Left ventricle myocardium inferior (tissue), 1 donor: ENCODE results near the gene KIF13A. TPM values are rescaled to one million over a fixed set of nuclear protein-coding genes. Genes with fewer than 3 reads are reported as not detected.
"Not testable (repeated sequence)": the region's sequence is repeated elsewhere in the genome, so short reads cannot be mapped to it uniquely, and the experiment has no call there.

Source experiments
- DNase-seq: peaks from one replicate; pipeline ENCODE4 v3.0.0-alpha.2; 2020
- H3K27ac ChIP-seq: fragments of 200-600 bp; replicated peaks from 2 replicates; pipeline ENCODE4 v1.8.0; 2021
- H3K27me3 ChIP-seq: fragments of 200-600 bp; 2 replicates; pipeline ENCODE4 v1.8.0; 2021; ENCODE audit warnings: low read depth
- H3K36me3 ChIP-seq: fragments of 200-600 bp; 2 replicates; pipeline ENCODE4 v1.8.0; 2021
- H3K4me1 ChIP-seq: fragments of 200-600 bp; 2 replicates; pipeline ENCODE4 v1.8.0; 2021
- H3K4me3 ChIP-seq: fragments of 200-600 bp; 2 replicates; pipeline ENCODE4 v1.8.0; 2021; ENCODE audit warnings: mild to moderate bottlenecking, moderate library complexity
- H3K9me3 ChIP-seq: fragments of 200-600 bp; replicated peaks from 2 replicates; pipeline ENCODE4 v1.8.0; 2021
- intact Hi-C: fragments of 100-400 bp; cut with micrococcal nuclease; formaldehyde crosslinking; loops from one replicate; pipeline ENCODE4 v1.11.0; 2022
- total RNA-seq: library from RNA; stranded (reverse); fragmentation: NEBNext Ultra II Directional; extraction: Animal tissue kit (Norgen Biotek cat#: 25700); gene quantifications from one replicate; pipeline ENCODE4 v1.2.1, GENCODE V29; 2021
- TF ChIP-seq, protein P1 (sequence below): fragments of 200-600 bp; IDR thresholded peaks from 2 replicates; pipeline ENCODE4 v1.8.0; 2021; ENCODE audit warnings: antibody characterized with exemption, mild to moderate bottlenecking, borderline replicate concordance
- donor health status: DM: no; HTN: yes; CAD: no; lungs with severe emphysema.

Gene KIF13A
- total RNA-seq, 1 donor from 2014 or later, result 85.7 TPM

DNA sequence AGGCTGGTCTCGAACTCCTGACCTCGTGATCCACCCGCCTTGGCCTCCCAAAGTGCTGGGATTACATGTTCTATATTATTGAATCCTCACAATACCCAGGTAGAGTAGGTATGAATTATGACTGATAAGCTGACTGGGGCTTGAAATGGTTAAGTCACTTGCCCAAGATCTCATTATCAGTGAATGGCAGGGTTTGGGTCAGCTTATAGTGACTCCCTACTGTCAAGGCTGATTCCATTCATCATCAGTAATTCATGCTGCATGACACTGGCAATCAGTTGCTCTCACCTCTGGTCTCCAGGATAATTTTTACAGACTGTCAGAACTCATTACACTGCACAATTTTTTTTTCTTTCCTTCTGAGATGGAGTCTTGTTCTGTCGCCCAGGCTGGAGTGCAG, 127.6 kb downstream of the KIF13A start:
- TF ChIP-seq, protein P1, sequence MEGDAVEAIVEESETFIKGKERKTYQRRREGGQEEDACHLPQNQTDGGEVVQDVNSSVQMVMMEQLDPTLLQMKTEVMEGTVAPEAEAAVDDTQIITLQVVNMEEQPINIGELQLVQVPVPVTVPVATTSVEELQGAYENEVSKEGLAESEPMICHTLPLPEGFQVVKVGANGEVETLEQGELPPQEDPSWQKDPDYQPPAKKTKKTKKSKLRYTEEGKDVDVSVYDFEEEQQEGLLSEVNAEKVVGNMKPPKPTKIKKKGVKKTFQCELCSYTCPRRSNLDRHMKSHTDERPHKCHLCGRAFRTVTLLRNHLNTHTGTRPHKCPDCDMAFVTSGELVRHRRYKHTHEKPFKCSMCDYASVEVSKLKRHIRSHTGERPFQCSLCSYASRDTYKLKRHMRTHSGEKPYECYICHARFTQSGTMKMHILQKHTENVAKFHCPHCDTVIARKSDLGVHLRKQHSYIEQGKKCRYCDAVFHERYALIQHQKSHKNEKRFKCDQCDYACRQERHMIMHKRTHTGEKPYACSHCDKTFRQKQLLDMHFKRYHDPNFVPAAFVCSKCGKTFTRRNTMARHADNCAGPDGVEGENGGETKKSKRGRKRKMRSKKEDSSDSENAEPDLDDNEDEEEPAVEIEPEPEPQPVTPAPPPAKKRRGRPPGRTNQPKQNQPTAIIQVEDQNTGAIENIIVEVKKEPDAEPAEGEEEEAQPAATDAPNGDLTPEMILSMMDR, result no peak
- Histone ChIP-seq H3K4me1 (peaks cover 30% of the 10 kb centered on the region), H3K4me3 (no peak overlapping the region), H3K27ac (no peak overlapping the region), H3K9me3 (no peaks in the 10 kb centered on the region), H3K36me3 (peaks cover 12% of the 10 kb centered on the region), H3K27me3 (no peaks in the 10 kb centered on the region)
- no peak for DNase-seq
- intact Hi-C loops, result no loop called here

DNA sequence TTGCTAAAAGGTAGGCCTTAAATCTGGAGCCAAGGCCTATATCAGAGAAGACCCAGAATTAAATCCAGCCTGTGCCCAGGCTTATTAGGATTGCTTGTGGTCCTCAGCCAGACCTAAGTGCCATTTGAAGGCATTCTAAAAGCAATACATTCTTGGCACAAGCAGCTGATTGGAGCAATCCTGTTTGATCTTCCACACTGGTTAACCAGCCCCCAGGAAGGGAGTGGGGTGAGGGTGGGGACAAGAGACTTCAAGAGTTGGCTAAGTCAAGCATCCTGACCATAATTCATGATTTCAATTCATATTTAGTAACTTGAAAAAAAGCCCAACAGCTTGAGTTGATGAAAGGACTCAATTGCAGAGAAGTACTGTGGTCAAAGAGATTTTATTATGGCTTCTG, 128.9 kb downstream of the KIF13A start:
- H3K27ac ChIP-seq, result no peak overlapping the region
- H3K4me3 ChIP-seq, result no peak overlapping the region
- H3K36me3 ChIP-seq, result peaks cover 14% of the 10 kb centered on the region
- no peak for DNase-seq
- no peaks in the 10 kb centered on the region for H3K27me3 ChIP-seq
- TF ChIP-seq, protein P1, result no peak
- no peaks in the 10 kb centered on the region for H3K9me3 ChIP-seq
- intact Hi-C loops, result no loop called here
- H3K4me1 ChIP-seq, result peaks cover 17% of the 10 kb centered on the region

DNA sequence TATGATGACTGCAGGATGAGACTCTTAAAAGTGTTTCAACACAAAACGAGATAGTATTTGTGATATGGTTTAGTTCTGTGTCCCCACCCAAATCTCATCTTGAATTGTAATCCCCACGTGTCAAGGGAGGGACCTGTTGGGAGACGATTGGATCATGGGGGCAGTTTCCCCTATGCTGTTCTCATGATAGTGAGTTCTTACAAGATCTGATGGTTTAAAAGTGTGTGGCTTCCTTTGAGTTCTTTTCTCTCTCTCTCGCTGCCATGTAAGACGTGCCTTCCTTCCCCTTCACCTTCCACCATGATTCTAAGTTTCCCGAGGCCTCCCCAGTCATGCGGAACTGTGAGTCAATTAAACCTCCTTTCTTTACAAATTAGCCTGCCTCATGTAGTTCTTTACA, 130.2 kb downstream of the KIF13A start:
- H3K27me3 ChIP-seq, intact Hi-C loops, H3K4me3 ChIP-seq, H3K9me3 ChIP-seq, DNase-seq, H3K27ac ChIP-seq: not testable (repeated sequence)
- Histone ChIP-seq H3K4me1 (peaks cover 15% of the 10 kb centered on the region), H3K36me3 (peaks cover 17% of the 10 kb centered on the region)

DNA sequence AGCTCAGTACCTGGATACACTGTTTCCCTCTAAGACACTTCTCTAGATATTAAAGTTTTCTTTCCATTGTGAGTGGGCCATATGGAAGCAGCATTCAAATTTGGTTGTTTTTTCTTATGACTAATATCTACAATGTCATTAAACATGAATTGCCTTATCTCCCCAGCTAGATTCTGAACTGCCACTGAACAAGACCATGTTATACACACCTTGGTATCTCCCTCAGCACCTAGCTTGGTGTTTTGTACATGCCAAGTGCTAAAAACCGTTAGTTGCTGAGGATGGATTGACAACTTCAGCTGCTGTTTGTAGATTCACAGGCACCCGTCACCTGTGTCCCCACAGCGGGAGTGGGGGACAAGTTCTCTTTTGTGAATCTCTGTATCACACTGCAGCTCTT, 131.1 kb downstream of the KIF13A start:
- no peaks in the 10 kb centered on the region for H3K9me3 ChIP-seq
- H3K27ac ChIP-seq, result no peak overlapping the region
- H3K4me1 ChIP-seq, result peaks cover 19% of the 10 kb centered on the region
- DNase-seq, result no peak
- no peak overlapping the region for H3K4me3 ChIP-seq
- intact Hi-C loops, result no loop called here
- no peaks in the 10 kb centered on the region for H3K27me3 ChIP-seq
- H3K36me3 ChIP-seq, result peaks cover 17% of the 10 kb centered on the region
- TF ChIP-seq, protein P1, result no peak

DNA sequence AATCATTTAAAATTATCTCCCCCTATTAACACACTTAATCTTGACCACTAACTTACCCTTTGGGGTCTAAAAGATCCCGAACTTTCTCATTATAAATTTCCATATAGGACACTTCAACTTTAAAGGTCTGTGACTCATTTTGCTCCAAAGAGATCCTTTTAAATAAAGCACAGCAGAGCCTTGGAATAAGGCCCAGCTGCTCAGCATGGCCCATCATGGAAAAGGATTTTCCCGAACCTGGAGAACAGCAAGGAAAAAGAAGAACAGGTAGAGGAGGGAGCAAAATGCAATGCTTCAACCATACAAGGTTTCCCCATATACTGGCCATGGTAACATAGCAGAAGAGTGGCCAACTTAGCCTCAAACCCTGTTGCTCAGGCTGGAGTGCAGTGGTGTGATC, 132.1 kb downstream of the KIF13A start:
- no peak overlapping the region for H3K4me3 ChIP-seq
- no peaks in the 10 kb centered on the region for H3K9me3 ChIP-seq
- DNase-seq, result no peak
- no peak overlapping the region for H3K27ac ChIP-seq
- H3K27me3 ChIP-seq, result no peaks in the 10 kb centered on the region
- peaks cover 26% of the 10 kb centered on the region for H3K36me3 ChIP-seq
- TF ChIP-seq, protein P1, result no peak
- intact Hi-C loops, result no loop called here
- peaks cover 20% of the 10 kb centered on the region for H3K4me1 ChIP-seq

DNA sequence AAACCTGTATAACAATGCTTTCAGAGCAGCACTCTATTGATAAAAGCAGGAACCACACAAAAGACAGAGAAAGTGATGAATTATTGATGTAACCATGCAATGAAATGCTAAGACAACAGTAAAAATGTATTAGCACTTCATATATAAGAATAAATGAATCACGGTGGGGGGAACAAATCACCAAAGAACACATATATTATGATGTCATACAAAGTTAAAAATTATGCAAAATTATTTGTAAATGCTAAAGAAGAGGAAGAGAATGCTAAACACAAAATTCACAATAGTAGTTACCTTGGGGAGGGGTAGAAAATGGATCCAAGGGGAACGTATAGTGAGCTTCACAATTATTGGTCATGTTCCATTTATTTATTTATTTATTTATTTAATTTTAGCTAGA, 133.9 kb downstream of the KIF13A start:
- no peak overlapping the region for H3K27ac ChIP-seq
- TF ChIP-seq, protein P1, result no peak
- no peak overlapping the region for H3K4me3 ChIP-seq
- peaks cover 16% of the 10 kb centered on the region for H3K4me1 ChIP-seq
- intact Hi-C loops, result no loop called here
- peaks cover 43% of the 10 kb centered on the region for H3K36me3 ChIP-seq
- H3K27me3 ChIP-seq, result no peaks in the 10 kb centered on the region
- no peaks in the 10 kb centered on the region for H3K9me3 ChIP-seq
- no peak for DNase-seq
